Fibroblast of peridontal ligament (primary cell): Measurements from ENCODE around the gene KIZ.

Experiments used
- DNase-seq: peaks from one replicate; pipeline ENCODE4 v3.0.0-alpha.2; 2010; ENCODE audit errors: extremely low read depth

KIZ gene

GRCh38 chr20:21265261-21266190 lies 139.6 kb downstream of the KIZ start:
- DNase-seq: no peak

GRCh38 chr20:21266191-21266536 lies 140.3 kb downstream of the KIZ start:
- no peak for DNase-seq

DNA sequence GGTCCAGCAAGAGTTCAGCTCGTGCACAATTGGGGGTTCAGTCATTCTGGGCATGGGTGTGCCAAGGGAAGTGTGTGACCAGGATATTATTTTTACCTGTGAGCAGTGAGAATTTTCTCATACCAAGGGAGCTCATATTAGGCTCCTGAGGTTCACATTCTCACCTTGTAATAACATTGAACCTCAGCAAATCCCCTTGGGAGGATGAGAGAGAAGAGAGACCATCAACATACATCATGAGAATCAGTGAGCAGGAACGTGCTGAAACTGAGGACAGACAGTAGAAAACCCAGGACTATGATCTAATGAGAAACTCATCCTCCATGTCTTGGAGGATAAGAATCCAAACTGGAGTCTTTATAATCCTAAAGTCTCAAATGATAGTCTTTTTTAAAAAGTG lies 143.9 kb downstream of the KIZ start:
- DNase-seq: no peak

DNA sequence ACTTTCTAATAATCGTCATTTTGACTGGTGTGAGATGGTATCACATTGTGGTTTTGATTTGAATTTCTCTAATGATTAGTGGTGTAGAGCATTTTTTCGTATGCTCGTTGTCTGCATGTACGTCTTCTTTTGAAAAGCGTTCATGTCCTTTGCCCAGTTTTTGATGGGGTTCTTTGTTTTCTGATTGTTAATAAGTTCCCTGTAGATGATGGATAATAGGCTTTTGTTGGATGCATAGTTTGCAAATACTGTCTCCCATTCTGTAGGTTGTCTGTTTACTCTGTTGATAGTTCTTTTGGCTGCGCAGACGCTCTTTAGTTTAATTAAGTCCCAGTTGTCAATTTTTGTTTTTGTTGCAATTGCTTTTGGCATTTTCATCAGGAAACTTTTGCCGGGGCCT lies 144.9 kb downstream of the KIZ start:
- DNase-seq: no peak

GRCh38 chr20:21272279-21272678 lies 146.4 kb downstream of the KIZ start:
- peak; percentile 28 for DNase-seq

DNA sequence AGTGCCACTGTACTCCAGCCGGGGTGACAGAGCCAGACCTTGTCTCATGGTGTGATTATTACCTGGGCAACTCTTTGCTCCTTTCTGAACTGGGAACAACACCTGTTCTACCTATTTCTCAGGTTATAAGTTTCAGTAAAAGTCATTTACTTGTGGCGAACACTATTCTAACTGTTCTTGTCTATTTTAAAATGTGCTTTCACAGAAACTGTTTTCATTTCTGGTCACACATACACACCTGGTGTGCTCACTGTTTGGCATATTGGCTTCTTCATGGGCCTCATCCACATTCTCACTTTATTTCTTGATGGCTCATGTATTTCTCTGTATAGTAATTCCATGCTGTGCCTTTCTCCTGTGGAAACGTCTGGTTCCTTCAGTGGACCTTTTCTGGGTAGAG lies 146.8 kb downstream of the KIZ start:
- no peak for DNase-seq

DNA sequence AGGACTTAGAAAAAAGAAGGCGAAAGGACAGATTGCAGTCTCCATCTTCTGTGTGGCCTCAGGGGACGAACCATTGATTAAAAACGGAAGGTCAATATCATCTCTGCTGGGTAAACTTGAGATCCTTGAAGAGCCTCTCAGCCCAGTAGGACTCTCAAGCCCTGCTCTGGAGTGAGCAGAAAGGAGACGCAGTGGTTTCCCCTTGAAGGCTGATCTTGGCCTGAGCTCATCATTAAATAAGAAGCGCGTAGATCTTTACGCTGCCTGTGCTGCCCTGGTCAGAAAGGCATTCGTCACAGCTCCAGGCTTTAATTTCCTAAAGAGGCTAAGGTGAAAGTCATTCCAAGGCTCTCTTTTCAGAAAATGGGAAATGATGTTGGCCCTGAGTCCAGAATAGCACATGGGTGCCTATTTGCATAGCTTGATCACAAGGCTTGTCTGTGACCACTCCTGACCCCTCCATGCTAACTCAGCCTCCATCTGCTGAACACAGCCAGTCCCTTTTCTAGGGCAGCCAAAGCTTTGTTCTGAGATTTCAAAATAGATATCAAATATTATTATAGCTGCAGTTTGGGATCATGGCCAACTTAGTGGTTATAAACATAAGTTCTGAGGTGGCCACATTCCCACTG lies 148.0 kb downstream of the KIZ start:
- DNase-seq: no peak

DNA sequence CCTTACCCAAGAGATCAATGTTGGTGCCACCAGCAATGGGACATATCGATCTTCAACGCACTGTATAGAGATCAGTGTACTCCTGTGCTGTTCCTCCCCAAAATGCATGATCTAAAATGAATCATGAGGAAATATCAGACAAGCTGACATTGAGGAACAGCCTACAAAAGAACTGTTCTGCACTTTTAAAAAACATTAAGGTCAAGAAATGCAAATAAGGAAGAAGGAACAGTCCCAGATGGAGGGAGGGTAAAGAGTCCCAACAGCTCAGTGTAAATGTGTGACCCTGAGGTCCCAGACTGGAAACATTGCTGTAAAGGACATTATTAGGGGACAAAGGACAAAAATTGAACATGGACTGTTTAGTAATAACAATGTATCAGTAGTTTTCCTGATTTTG lies 152.9 kb downstream of the KIZ start:
- DNase-seq: no peak

DNA sequence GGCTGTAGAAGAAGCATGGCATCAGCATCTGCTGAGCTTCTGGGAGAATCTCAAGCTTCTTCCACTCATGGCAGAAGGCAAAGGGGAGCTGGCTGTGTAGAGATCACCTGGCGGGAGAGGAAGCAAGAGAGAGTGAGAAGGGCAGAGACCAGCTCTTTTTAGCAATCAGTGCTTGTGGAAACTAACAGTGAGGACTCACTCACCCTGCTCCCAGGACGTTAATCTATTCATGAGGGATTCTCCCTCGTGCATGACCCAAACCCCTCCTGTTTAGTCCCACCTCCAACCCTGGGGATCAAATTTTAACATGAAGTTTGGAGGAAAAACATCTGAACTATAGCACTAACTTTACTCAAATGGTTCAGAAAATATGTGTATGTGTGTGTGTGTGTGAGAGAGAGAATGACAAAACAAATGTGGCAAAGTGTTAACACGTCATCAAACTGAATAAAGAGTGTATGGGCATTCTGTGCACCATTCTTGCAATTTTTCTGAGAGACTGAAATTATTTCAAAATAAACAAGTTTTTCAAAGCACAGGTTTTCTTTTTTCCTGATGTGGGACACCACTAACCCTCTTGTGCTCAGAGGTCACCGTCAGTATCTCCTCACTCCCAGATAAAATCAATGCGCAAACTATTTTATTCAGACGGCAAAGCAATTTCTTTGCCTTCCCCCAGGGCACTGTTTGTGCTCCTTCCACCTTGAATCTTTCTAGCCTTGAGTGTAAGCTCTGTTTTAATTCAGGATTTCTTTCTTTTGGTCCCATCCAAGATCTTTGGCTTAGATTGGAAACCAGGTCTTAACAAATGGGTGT lies 154.0 kb downstream of the KIZ start:
- DNase-seq: no peak

DNA sequence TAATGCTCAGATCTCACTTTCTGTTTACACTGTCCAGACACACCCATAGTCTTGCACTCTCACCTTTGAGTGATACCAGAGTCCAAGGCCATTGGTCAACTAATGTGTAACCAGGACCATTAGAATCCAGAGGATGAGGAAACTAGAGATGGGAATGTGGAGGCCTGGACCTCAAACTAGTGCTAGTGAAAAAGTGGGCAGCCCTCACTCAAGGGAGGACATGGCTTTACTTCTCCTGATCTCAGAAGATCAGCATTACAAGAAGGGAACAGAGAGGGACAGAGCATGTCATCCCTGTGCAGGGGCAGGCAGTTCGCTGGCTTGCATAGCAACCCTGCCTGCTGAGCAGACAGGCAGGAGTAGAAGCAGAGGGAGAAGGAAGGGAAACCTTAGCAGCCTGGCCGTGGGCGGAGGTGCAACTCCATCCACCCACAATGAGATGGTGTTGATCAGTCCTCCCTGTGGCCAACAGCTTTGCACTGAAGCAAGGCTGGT lies 154.7 kb downstream of the KIZ start:
- no peak for DNase-seq

- DNase-seq: peak; percentile 10
These were observed 160.9 kb downstream of the KIZ start for GRCh38 chr20:21286775-21287174.

GRCh38 chr20:21288587-21289370 lies 162.9 kb downstream of the KIZ start:
- no peak for DNase-seq

DNA sequence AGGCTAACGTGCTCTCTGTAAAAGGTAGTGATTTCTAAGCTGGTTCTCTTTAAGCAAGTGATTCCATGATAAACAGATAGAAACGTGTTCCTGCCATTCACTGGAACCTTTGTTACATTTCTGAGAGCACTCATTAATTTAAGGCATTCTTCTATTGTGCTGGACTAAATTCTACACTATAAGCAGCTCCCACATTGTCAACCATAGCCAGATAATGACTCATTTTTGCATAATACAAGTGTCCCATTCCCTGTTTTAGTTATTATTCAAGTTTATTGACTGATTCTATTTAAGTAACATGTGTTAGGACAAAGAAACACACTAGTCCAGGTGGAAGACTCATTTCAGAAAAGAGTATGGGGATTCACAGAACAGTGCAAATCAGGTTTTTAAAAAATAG lies 163.8 kb downstream of the KIZ start:
- peak; percentile 17 for DNase-seq

GRCh38 chr20:21291026-21291425 lies 165.1 kb downstream of the KIZ start:
- DNase-seq: peak; percentile 10

- DNase-seq: no peak
These were observed 168.9 kb downstream of the KIZ start for GRCh38 chr20:21294755-21295154.
